Endothelial cell of umbilical vein (primary cell): ENCODE results near the gene CD200R1L. TPM values are rescaled to one million over a fixed set of nuclear protein-coding genes. Genes with fewer than 3 reads are reported as not detected.

Experiments used
- BruUV-seq: library from RNA; stranded (reverse); fragments of 400-500 nt; replicated peaks from 2 replicates; lab custom pipeline; 2021; lab: Mats Ljungman, UMichigan
- CTCF ChIA-PET: fragments of 300-600, 350-600 bp; sonication (Branson Sonifier 250); formaldehyde crosslinking; loops from one replicate; lab custom pipeline; 2021; ENCODE audit warnings: antibody characterized with exemption, inconsistent platforms; lab: Charles Lee
- POLR2A ChIA-PET: fragments of 300-600, 350-600 bp; sonication (Branson Sonifier 250); formaldehyde crosslinking; loops from one replicate; lab custom pipeline; 2021; ENCODE audit warnings: antibody characterized with exemption, inconsistent platforms; lab: Charles Lee
- DNase-seq: peaks from one replicate; pipeline ENCODE4 v3.0.0-alpha.2; 2011; ENCODE audit warnings: low read depth, low spot score
- FAIRE-seq: peaks from 2 replicates; lab custom pipeline; 2011; peaks lifted over from hg19 to GRCh38; lab: Jason Lieb, UNC
- H2AFZ ChIP-seq: 2 replicates; pipeline ENCODE4 v1.6.0; 2012; ENCODE audit warnings: low read depth, low read length, control low read depth, inconsistent platforms
- H3K27ac ChIP-seq: 2 replicates; pipeline ENCODE4 v1.5.1; 2011; ENCODE audit warnings: low read depth, mild to moderate bottlenecking, control low read depth, low read length, moderate library complexity; ENCODE audit not compliant: insufficient read depth
- H3K27me3 ChIP-seq, 2 experiments: 2 replicates each; pipeline versions ENCODE4 v1.6.0 to v1.6.1; 2011; ENCODE audit warnings: low read length in 2 of 2, mixed read lengths in 1 of 2; ENCODE audit not compliant: control insufficient read depth in 2 of 2, insufficient read depth in 2 of 2
- H3K36me3 ChIP-seq, 2 experiments: 2 replicates in 1 of 2; 3 replicates in 1 of 2; pipeline ENCODE4 v1.5.1; 2011; ENCODE audit warnings: low read length in 2 of 2, mild to moderate bottlenecking in 1 of 2, moderate library complexity in 1 of 2; ENCODE audit not compliant: control insufficient read depth in 2 of 2, insufficient read depth in 2 of 2; ENCODE audit errors: extremely low read depth in 1 of 2
- H3K4me1 ChIP-seq: 3 replicates; pipeline ENCODE4 v1.5.1; 2011; ENCODE audit warnings: mild to moderate bottlenecking, low read length; ENCODE audit not compliant: control insufficient read depth, insufficient read depth; ENCODE audit errors: extremely low read depth
- H3K4me2 ChIP-seq: 2 replicates; pipeline ENCODE4 v1.6.1; 2011; ENCODE audit warnings: low read length, control low read depth, mixed read lengths; ENCODE audit not compliant: insufficient read depth
- H3K4me3 ChIP-seq, 3 experiments: fragments of 200-600 bp in 1 of 3; sonication (generic), shearing (Covaris generic) in 1 of 3; replicated peaks in 1 of 3; 2 replicates each; pipeline ENCODE4 v1.5.1; 2011 to 2016; ENCODE audit warnings: control low read depth in 3 of 3, low read length in 3 of 3, mild to moderate bottlenecking in 2 of 3, inconsistent platforms in 1 of 3, low read depth in 1 of 3, moderate library complexity in 1 of 3; ENCODE audit not compliant: insufficient read depth in 1 of 3
- H3K79me2 ChIP-seq: 2 replicates; pipeline ENCODE4 v1.6.0; 2012; ENCODE audit warnings: low read length, inconsistent platforms; ENCODE audit not compliant: control insufficient read depth, insufficient read depth
- H3K9ac ChIP-seq: replicated peaks from 2 replicates; pipeline ENCODE3; 2011; ENCODE audit warnings: low read length, control low read depth; ENCODE audit not compliant: insufficient read depth; ENCODE audit errors: extremely low read depth
- H3K9me1 ChIP-seq: replicated peaks from 3 replicates; pipeline ENCODE4 v1.6.0; 2011; ENCODE audit warnings: mild to moderate bottlenecking, low read length; ENCODE audit not compliant: control insufficient read depth, insufficient read depth; ENCODE audit errors: extremely low read depth
- H3K9me3 ChIP-seq: replicated peaks from 2 replicates; pipeline ENCODE4 v1.5.1; 2012; ENCODE audit warnings: low read length, inconsistent platforms; ENCODE audit not compliant: control insufficient read depth, insufficient read depth
- H4K20me1 ChIP-seq: replicated peaks from 2 replicates; pipeline ENCODE3; 2011; ENCODE audit warnings: mild to moderate bottlenecking, low read length; ENCODE audit not compliant: control insufficient read depth, insufficient read depth; ENCODE audit errors: extremely low read depth
- EZH2 ChIP-seq: IDR thresholded peaks from 2 replicates; pipeline ENCODE4 v1.6.1; 2012; ENCODE audit warnings: borderline replicate concordance, low read depth, mild to moderate bottlenecking, moderate library complexity, low read length, inconsistent platforms; ENCODE audit not compliant: severe bottlenecking
- FOS ChIP-seq: IDR thresholded peaks from 2 replicates; pipeline ENCODE4 v1.6.1; 2011; ENCODE audit warnings: mild to moderate bottlenecking, low read length, moderate library complexity, borderline replicate concordance; ENCODE audit not compliant: insufficient read depth
- GATA2 ChIP-seq: IDR thresholded peaks from 2 replicates; pipeline ENCODE4 v1.7.0; 2011; ENCODE audit warnings: low read depth, mild to moderate bottlenecking, moderate library complexity, mixed read lengths, low read length; ENCODE audit not compliant: insufficient read length, insufficient read depth
- JUN ChIP-seq: IDR thresholded peaks from 2 replicates; pipeline ENCODE4 v1.6.1; 2011; ENCODE audit warnings: borderline replicate concordance, low read depth; ENCODE audit not compliant: insufficient read length, insufficient read depth
- MYC ChIP-seq: IDR thresholded peaks from one replicate; pipeline ENCODE4 v1.6.1; 2011; ENCODE audit warnings: mild to moderate bottlenecking, low read depth, low read length
- POLR2A ChIP-seq: IDR thresholded peaks from 2 replicates; pipeline ENCODE4 v1.6.1; 2012; ENCODE audit warnings: low read depth, mild to moderate bottlenecking, control low read depth, low read length
- POLR2AphosphoS5 ChIP-seq: IDR thresholded peaks from 2 replicates; pipeline ENCODE4 v1.6.1; 2012; ENCODE audit warnings: low read depth, mild to moderate bottlenecking, control low read depth, low read length, moderate library complexity; ENCODE audit not compliant: insufficient read depth
- dilution Hi-C: fragments of 300-500 bp; cut with MboI; formaldehyde crosslinking; loops from one replicate; pipeline ENCODE4 v1.15.0; 2019; ENCODE audit warnings: low sequenced_read_pairs; ENCODE audit not compliant: extremely low pct_ligation_motif_present
- intact Hi-C: fragments of 100-400 bp; cut with micrococcal nuclease; formaldehyde crosslinking; loops from one replicate; pipeline ENCODE4 v1.10.0; 2022
- polyA plus RNA-seq, 4 experiments: library from polyadenylated mRNA; depleted of rRNA in 3 of 4; stranded (reverse) in 3 of 4; unstranded in 1 of 4; fragments of >200 nt; gene quantifications; 2 replicates each; pipeline versions ENCODE4 v1.2.1 to v1.2.3, GENCODE V29; 2011 to 2012; ENCODE audit warnings: missing spikeins in 1 of 4
- total RNA-seq: library from RNA; stranded (reverse); gene quantifications from 2 replicates; pipeline ENCODE4 v1.2.3, GENCODE V29; 2021
- TF ChIP-seq, protein P1 (sequence below), 2 donors: IDR thresholded peaks; 1 replicate in 1 of 2; 2 replicates in 1 of 2; pipeline ENCODE4 v1.5.1; 2011; ENCODE audit warnings: low read length in 2 of 2, mild to moderate bottlenecking in 2 of 2, moderate library complexity in 2 of 2, control low read depth in 1 of 2, inconsistent platforms in 1 of 2, low read depth in 1 of 2; ENCODE audit not compliant: insufficient read depth in 1 of 2; ENCODE audit errors: extremely low read depth in 1 of 2

CD200R1L gene
- total and polyA plus RNA-seq, 2 donors (not counting 3 experiments of a cell fraction or from before 2014, with no cell fraction given), result not detected

GRCh38 chr3:112884678-112885290 lies 38.1 kb upstream of the CD200R1L start:
- H3K27me3 ChIP-seq, result no peaks in the 10 kb centered on the region
- CTCF ChIA-PET, result no interaction called here
- no peak overlapping the region for H2AFZ ChIP-seq
- no peak for TF ChIP-seq EZH2
- TF ChIP-seq MYC, result no peak
- TF ChIP-seq, protein P1, sequence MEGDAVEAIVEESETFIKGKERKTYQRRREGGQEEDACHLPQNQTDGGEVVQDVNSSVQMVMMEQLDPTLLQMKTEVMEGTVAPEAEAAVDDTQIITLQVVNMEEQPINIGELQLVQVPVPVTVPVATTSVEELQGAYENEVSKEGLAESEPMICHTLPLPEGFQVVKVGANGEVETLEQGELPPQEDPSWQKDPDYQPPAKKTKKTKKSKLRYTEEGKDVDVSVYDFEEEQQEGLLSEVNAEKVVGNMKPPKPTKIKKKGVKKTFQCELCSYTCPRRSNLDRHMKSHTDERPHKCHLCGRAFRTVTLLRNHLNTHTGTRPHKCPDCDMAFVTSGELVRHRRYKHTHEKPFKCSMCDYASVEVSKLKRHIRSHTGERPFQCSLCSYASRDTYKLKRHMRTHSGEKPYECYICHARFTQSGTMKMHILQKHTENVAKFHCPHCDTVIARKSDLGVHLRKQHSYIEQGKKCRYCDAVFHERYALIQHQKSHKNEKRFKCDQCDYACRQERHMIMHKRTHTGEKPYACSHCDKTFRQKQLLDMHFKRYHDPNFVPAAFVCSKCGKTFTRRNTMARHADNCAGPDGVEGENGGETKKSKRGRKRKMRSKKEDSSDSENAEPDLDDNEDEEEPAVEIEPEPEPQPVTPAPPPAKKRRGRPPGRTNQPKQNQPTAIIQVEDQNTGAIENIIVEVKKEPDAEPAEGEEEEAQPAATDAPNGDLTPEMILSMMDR (IDR thresholded peaks at IDR 0.05; ENCODE audit: extremely low read depth in 1 of 2, insufficient read depth in 1 of 2, low read depth in 1 of 2, low read length in 2 of 2), result no peak
- TF ChIP-seq JUN, result no peak
- no peak for TF ChIP-seq POLR2A
- TF ChIP-seq POLR2AphosphoS5, result no peak
- no peak for TF ChIP-seq GATA2
- no peak for TF ChIP-seq FOS
- intact Hi-C loops, result no loop called here
- FAIRE-seq, result no peak
- no TSS peak for BruUV-seq
- H3K27ac ChIP-seq, result no peak overlapping the region
- H3K9me3 ChIP-seq, result no peaks in the 10 kb centered on the region
- H3K9me1 ChIP-seq, result no peaks in the 10 kb centered on the region
- no peaks in the 10 kb centered on the region for H3K36me3 ChIP-seq
- dilution Hi-C loops, result no loop called here
- no peaks in the 10 kb centered on the region for H4K20me1 ChIP-seq
- no peak for DNase-seq
- no peaks in the 10 kb centered on the region for H3K79me2 ChIP-seq
- POLR2A ChIA-PET, result no interaction called here
- H3K9ac ChIP-seq, result no peak overlapping the region
- no peak overlapping the region for H3K4me2 ChIP-seq
- no peaks in the 10 kb centered on the region for H3K4me1 ChIP-seq
- no peak overlapping the region for H3K4me3 ChIP-seq
